ENCODE results near the gene CCDC171. TPM values are rescaled to one million over a fixed set of nuclear protein-coding genes. Genes with fewer than 3 reads are reported as not detected.
A peak's percentile ranks its signal among the peaks of the same experiment; 100 is the strongest.
"Not testable (repeated sequence)": the region's sequence is repeated elsewhere in the genome, so short reads cannot be mapped to it uniquely, and the experiment has no call there.

CCDC171 gene
- total RNA-seq, 4 donors from 2014 or later: 1.1 to 5.1 (median 3.6) TPM

GRCh38 chr9:15584379-15584778 is 31.5 kb downstream of the CCDC171 start:
- TF ChIP-seq POLR2AphosphoS5 (IDR thresholded peaks at IDR 0.05) (no peak), CTCF (IDR thresholded peaks at IDR 0.05) (no peak), EP300 (IDR thresholded peaks at IDR 0.05; ENCODE audit: low read depth) (no peak), POLR2A (IDR thresholded peaks at IDR 0.05) (no peak)
- no peak overlapping the region for H3K4me3 ChIP-seq
- H3K4me1 ChIP-seq: no peaks in the 10 kb centered on the region
- H3K9me3 ChIP-seq: no peaks in the 10 kb centered on the region
- H3K27ac ChIP-seq: no peak overlapping the region
- in situ Hi-C loops (cut with MboI; ENCODE audit: low pct_ligation_motif_present in 1 of 4, low pct_unique_long_range_greater_than_20kb in 1 of 4, low sequenced_read_pairs in 3 of 4): no loop called here
- 88 to 90% methylated on average over 3 of the region's 3 CpGs for WGBS, 2 donors (ENCODE audit: low coverage in 1 of 2)
- no peak for DNase-seq
- H3K36me3 ChIP-seq: no peaks in the 10 kb centered on the region
- H3K27me3 ChIP-seq: no peaks in the 10 kb centered on the region
- intact Hi-C loops (cut with DNase I; ENCODE audit: low total_unique reads): no loop called here

- DNase-seq: no peak
- H3K4me3 ChIP-seq: no peak overlapping the region
- no peaks in the 10 kb centered on the region for H3K4me1 ChIP-seq
- in situ Hi-C loops (cut with MboI; ENCODE audit: low pct_ligation_motif_present in 1 of 4, low pct_unique_long_range_greater_than_20kb in 1 of 4, low sequenced_read_pairs in 3 of 4) (no loop called here), intact Hi-C loops (cut with DNase I; ENCODE audit: low total_unique reads) (no loop called here)
- no peaks in the 10 kb centered on the region for H3K36me3 ChIP-seq
- H3K9me3 ChIP-seq: no peaks in the 10 kb centered on the region
- 91 to 93% methylated on average over 3 of the region's 3 CpGs for WGBS, 2 donors (ENCODE audit: low coverage in 1 of 2)
- no peaks in the 10 kb centered on the region for H3K27me3 ChIP-seq
- TF ChIP-seq CTCF (IDR thresholded peaks at IDR 0.05) (no peak), POLR2AphosphoS5 (IDR thresholded peaks at IDR 0.05) (no peak), POLR2A (IDR thresholded peaks at IDR 0.05) (no peak), EP300 (IDR thresholded peaks at IDR 0.05; ENCODE audit: low read depth) (no peak)
- H3K27ac ChIP-seq: no peak overlapping the region
These were observed 39.5 kb downstream of the CCDC171 start for GRCh38 chr9:15592317-15592716.

GRCh38 chr9:15592940-15593339 is 40.1 kb downstream of the CCDC171 start:
- H3K9me3 ChIP-seq; intact Hi-C loops (cut with DNase I; ENCODE audit: low total_unique reads); H3K4me3 ChIP-seq; H3K4me1 ChIP-seq; H3K36me3 ChIP-seq; H3K27ac ChIP-seq; in situ Hi-C loops (cut with MboI; ENCODE audit: low pct_ligation_motif_present in 1 of 4, low pct_unique_long_range_greater_than_20kb in 1 of 4, low sequenced_read_pairs in 3 of 4); H3K27me3 ChIP-seq; DNase-seq: not testable (repeated sequence)
- 83 to 86% methylated on average over 1 of the region's 1 CpG for WGBS, 2 donors (ENCODE audit: low coverage in 1 of 2)

- H3K9me3 ChIP-seq; H3K4me3 ChIP-seq; DNase-seq; H3K4me1 ChIP-seq; H3K27ac ChIP-seq; H3K27me3 ChIP-seq; intact Hi-C loops (cut with DNase I; ENCODE audit: low total_unique reads); H3K36me3 ChIP-seq: not testable (repeated sequence)
- 94 to 97% methylated on average over 3 to 19 of the region's 19 CpGs for WGBS, 2 donors (ENCODE audit: low coverage in 1 of 2)
- in situ Hi-C loops (cut with MboI; ENCODE audit: low pct_ligation_motif_present in 1 of 4, low pct_unique_long_range_greater_than_20kb in 1 of 4, low sequenced_read_pairs in 3 of 4): loop anchor here in 3 of 4 donors (25.0 kb wide), 1 partner anchor 388 kb away; no protein-coding TSS in a partner anchor
These were observed 48.0 kb downstream of the CCDC171 start for GRCh38 chr9:15600666-15601330.

- TF ChIP-seq CTCF (IDR thresholded peaks at IDR 0.05) (peak; percentile 70 to 82 (median 77)), POLR2A (IDR thresholded peaks at IDR 0.05) (no peak)
- intact Hi-C loops (cut with DNase I; ENCODE audit: low total_unique reads) (loop anchor here (5.0 kb wide), 1 partner anchor 395 kb away; no protein-coding TSS in a partner anchor), in situ Hi-C loops (cut with MboI; ENCODE audit: low pct_ligation_motif_present in 1 of 4, low pct_unique_long_range_greater_than_20kb in 1 of 4, low sequenced_read_pairs in 3 of 4) (loop anchor here in 3 of 4 donors (25.0 kb wide), 1 partner anchor 395 kb away; no protein-coding TSS in a partner anchor)
- no peak for DNase-seq
- no peaks in the 10 kb centered on the region for H3K36me3 ChIP-seq
- H3K9me3 ChIP-seq: no peaks in the 10 kb centered on the region
- H3K27ac ChIP-seq: no peak overlapping the region
- H3K4me1 ChIP-seq: no peaks in the 10 kb centered on the region
- H3K4me3 ChIP-seq: no peak overlapping the region
- WGBS, 2 donors (ENCODE audit: low coverage in 1 of 2): 33 to 39% methylated on average over 2 of the region's 2 CpGs
- H3K27me3 ChIP-seq: no peaks in the 10 kb centered on the region
These were observed 54.0 kb downstream of the CCDC171 start for GRCh38 chr9:15606643-15607472.
